Calu3 (cell line): ENCODE results near the gene MAPK4. TPM values are rescaled to one million over a fixed set of nuclear protein-coding genes. Genes with fewer than 3 reads are reported as not detected.

ENCODE experiments used
- BruUV-seq: library from RNA; stranded (reverse); fragments of 400-500 nt; replicated peaks from 2 replicates; lab custom pipeline; 2021; lab: Mats Ljungman, UMichigan
- CTCF ChIA-PET: fragments of 300-600 bp; sonication (Branson Sonifier 250); formaldehyde crosslinking; loops from one replicate; lab custom pipeline; 2022; ENCODE audit warnings: antibody characterized with exemption; lab: Charles Lee
- DNase-seq: peaks from one replicate; pipeline ENCODE4 v3.0.0; 2022
- H3K27ac Mint-ChIP-seq: one replicate; pipeline ENCODE4 v1.8.0; 2022; ENCODE audit warnings: mixed read lengths; ENCODE audit not compliant: unreplicated experiment
- H3K27me3 Mint-ChIP-seq: one replicate; pipeline ENCODE4 v1.8.0; 2022; ENCODE audit warnings: mixed read lengths; ENCODE audit not compliant: unreplicated experiment
- H3K36me3 Mint-ChIP-seq: one replicate; pipeline ENCODE4 v1.8.0; 2022; ENCODE audit warnings: mild to moderate bottlenecking, moderate library complexity, mixed read lengths; ENCODE audit not compliant: insufficient read depth, unreplicated experiment
- H3K4me1 Mint-ChIP-seq: one replicate; pipeline ENCODE4 v1.8.0; 2022; ENCODE audit warnings: mild to moderate bottlenecking, low read depth, mixed read lengths; ENCODE audit not compliant: unreplicated experiment
- H3K4me3 Mint-ChIP-seq: one replicate; pipeline ENCODE4 v1.8.0; 2022; ENCODE audit warnings: mild to moderate bottlenecking, low read depth, moderate library complexity, mixed read lengths; ENCODE audit not compliant: unreplicated experiment
- H3K9me3 Mint-ChIP-seq: one replicate; pipeline ENCODE4 v1.8.0; 2022; ENCODE audit warnings: low read depth, mixed read lengths; ENCODE audit not compliant: unreplicated experiment
- CTCF ChIP-seq: fragments of 200-600 bp; IDR thresholded peaks from one replicate; pipeline ENCODE4 v1.8.0; 2022; ENCODE audit warnings: antibody characterized with exemption; ENCODE audit not compliant: unreplicated experiment
- intact Hi-C: fragments of 100-400 bp; cut with micrococcal nuclease; formaldehyde crosslinking; loops from one replicate; pipeline ENCODE4 v1.10.0; 2022; ENCODE audit not compliant: unreplicated experiment
- total RNA-seq: library from RNA; stranded (reverse); gene quantifications from 2 replicates; pipeline ENCODE4 v1.2.3, GENCODE V29; 2022

The MAPK4 gene
- total RNA-seq, 1 experiment from 2014 or later: not detected

- Mint-ChIP-seq H3K4me1 (no peaks in the 10 kb centered on the region), H3K27me3 (peaks cover 79% of the 10 kb centered on the region), H3K9me3 (peaks cover 4% of the 10 kb centered on the region), H3K36me3 (no peaks in the 10 kb centered on the region), H3K4me3 (no peak overlapping the region), H3K27ac (no peak overlapping the region)
- CTCF ChIA-PET: no interaction called here
- DNase-seq: no peak
- BruUV-seq: no TSS peak
- no peak for TF ChIP-seq CTCF
- intact Hi-C loops: no loop called here
Observed at GRCh38 chr18:50658601-50659000, 98.7 kb downstream of the MAPK4 start.

- no peaks in the 10 kb centered on the region for H3K36me3 Mint-ChIP-seq
- intact Hi-C loops: no loop called here
- H3K4me3 Mint-ChIP-seq: no peak overlapping the region
- H3K27me3 Mint-ChIP-seq: peaks cover 82% of the 10 kb centered on the region
- H3K9me3 Mint-ChIP-seq: peaks cover 4% of the 10 kb centered on the region
- DNase-seq: peak; percentile 17
- no peak overlapping the region for H3K27ac Mint-ChIP-seq
- TF ChIP-seq CTCF: no peak
- no TSS peak for BruUV-seq
- H3K4me1 Mint-ChIP-seq: no peaks in the 10 kb centered on the region
- CTCF ChIA-PET: no interaction called here
Observed at GRCh38 chr18:50659091-50660003, 99.5 kb downstream of the MAPK4 start.

- H3K27ac Mint-ChIP-seq: no peak overlapping the region
- BruUV-seq: no TSS peak
- H3K36me3 Mint-ChIP-seq: no peaks in the 10 kb centered on the region
- H3K9me3 Mint-ChIP-seq: peaks cover 4% of the 10 kb centered on the region
- no peak for TF ChIP-seq CTCF
- peaks cover 82% of the 10 kb centered on the region for H3K27me3 Mint-ChIP-seq
- no peaks in the 10 kb centered on the region for H3K4me1 Mint-ChIP-seq
- no peak for DNase-seq
- H3K4me3 Mint-ChIP-seq: no peak overlapping the region
- intact Hi-C loops: no loop called here
- CTCF ChIA-PET: no interaction called here
Observed at GRCh38 chr18:50661013-50661412, 101.1 kb downstream of the MAPK4 start.

GRCh38 chr18:50662177-50662576, 102.3 kb downstream of the MAPK4 start:
- peaks cover 4% of the 10 kb centered on the region for H3K9me3 Mint-ChIP-seq
- H3K4me3 Mint-ChIP-seq: no peak overlapping the region
- no peak for DNase-seq
- no peak overlapping the region for H3K27ac Mint-ChIP-seq
- peaks cover 90% of the 10 kb centered on the region for H3K27me3 Mint-ChIP-seq
- BruUV-seq: no TSS peak
- CTCF ChIA-PET: no interaction called here
- intact Hi-C loops: loop anchor here (1.0 kb wide), 1 partner anchor 123 kb away; no protein-coding TSS in a partner anchor
- H3K4me1 Mint-ChIP-seq: no peaks in the 10 kb centered on the region
- H3K36me3 Mint-ChIP-seq: no peaks in the 10 kb centered on the region
- TF ChIP-seq CTCF: peak; percentile 41
